GM06990 (cell line): ENCODE measurements around the gene GAN.

Experiments used
- DNase-seq: peaks from one replicate; pipeline ENCODE4 v3.0.0-alpha.2; 2011; ENCODE audit not compliant: insufficient read length; ENCODE audit errors: extremely low read depth
- H3K27me3 ChIP-seq: replicated peaks from 2 replicates; pipeline ENCODE4 v1.6.0; 2011; ENCODE audit warnings: low read length; ENCODE audit not compliant: control insufficient read depth, insufficient read depth
- H3K36me3 ChIP-seq: 2 replicates; pipeline ENCODE4 v1.5.1; 2011; ENCODE audit warnings: low read length; ENCODE audit not compliant: control insufficient read depth, insufficient read depth
- H3K4me3 ChIP-seq: replicated peaks from 2 replicates; pipeline ENCODE4 v1.5.1; 2011; ENCODE audit warnings: low read depth, mild to moderate bottlenecking, control low read depth, low read length
- TF ChIP-seq, protein P1 (sequence below): IDR thresholded peaks from 2 replicates; pipeline ENCODE4 v1.5.1; 2011; ENCODE audit warnings: low read length, control low read depth, mild to moderate bottlenecking, inconsistent platforms; ENCODE audit not compliant: insufficient read depth, poor library complexity, severe bottlenecking

The GAN gene

DNA sequence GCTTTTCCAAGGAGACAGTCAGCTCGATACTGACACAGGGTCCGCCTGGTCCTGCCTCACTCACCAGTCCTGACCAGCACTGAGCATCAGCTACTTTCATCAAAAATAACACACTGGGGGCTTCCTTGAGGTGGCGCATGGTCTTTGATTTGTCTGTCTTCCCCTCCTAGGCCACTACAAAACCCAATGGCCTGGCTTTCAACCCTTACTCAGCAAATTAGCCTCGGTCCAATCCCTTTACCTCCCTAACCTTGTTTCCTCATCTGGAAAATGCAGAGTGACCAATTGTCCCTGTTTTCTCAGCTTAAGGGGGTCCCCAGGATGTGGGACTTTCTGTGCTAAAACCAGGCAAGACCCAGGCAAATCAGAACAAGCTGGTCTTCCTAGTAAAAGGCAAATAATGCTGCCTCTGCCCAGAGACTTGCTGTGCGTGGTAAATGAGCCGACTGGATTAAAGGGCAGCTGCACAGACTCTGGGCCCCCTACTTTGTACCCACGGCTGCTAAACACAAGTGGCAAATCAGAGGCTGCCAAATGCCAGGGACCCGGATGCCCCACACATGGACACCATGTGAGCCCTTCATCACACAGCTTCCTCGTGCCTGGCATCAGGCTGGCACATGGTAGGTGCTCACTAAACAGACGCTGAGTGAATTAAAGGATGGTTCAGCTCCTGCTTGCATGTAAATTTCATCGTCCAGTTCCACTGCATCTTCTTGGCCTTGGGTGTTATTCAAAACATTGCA, 98.7 kb downstream of the GAN start:
- TF ChIP-seq, protein P1, sequence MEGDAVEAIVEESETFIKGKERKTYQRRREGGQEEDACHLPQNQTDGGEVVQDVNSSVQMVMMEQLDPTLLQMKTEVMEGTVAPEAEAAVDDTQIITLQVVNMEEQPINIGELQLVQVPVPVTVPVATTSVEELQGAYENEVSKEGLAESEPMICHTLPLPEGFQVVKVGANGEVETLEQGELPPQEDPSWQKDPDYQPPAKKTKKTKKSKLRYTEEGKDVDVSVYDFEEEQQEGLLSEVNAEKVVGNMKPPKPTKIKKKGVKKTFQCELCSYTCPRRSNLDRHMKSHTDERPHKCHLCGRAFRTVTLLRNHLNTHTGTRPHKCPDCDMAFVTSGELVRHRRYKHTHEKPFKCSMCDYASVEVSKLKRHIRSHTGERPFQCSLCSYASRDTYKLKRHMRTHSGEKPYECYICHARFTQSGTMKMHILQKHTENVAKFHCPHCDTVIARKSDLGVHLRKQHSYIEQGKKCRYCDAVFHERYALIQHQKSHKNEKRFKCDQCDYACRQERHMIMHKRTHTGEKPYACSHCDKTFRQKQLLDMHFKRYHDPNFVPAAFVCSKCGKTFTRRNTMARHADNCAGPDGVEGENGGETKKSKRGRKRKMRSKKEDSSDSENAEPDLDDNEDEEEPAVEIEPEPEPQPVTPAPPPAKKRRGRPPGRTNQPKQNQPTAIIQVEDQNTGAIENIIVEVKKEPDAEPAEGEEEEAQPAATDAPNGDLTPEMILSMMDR: no peak
- DNase-seq: no peak
- H3K27me3 ChIP-seq: no peaks in the 10 kb centered on the region
- H3K4me3 ChIP-seq: no peak overlapping the region
- H3K36me3 ChIP-seq: no peaks in the 10 kb centered on the region

DNA sequence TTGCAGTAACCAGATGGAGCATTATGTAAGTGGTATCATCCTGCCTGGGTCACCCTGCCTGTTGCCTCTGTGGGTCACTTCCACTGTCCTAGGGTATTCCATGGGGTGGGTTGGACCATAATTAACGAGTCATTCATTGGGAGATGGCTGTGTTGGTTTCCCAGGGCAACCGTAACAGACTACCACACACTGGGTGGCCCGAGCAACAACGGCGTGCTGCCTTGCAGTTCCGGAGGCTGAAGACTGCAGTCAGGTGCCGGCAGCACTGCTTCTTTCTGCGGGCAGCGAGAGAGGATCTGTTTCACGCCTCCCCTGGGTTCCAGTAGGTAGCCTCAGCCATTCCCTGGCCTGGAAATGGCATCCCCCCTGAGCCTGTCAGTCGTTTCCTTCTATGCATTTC, 101.0 kb downstream of the GAN start:
- Histone ChIP-seq H3K36me3 (no peaks in the 10 kb centered on the region), H3K27me3 (no peaks in the 10 kb centered on the region), H3K4me3 (no peak overlapping the region)
- TF ChIP-seq, protein P1: no peak
- no peak for DNase-seq

DNA sequence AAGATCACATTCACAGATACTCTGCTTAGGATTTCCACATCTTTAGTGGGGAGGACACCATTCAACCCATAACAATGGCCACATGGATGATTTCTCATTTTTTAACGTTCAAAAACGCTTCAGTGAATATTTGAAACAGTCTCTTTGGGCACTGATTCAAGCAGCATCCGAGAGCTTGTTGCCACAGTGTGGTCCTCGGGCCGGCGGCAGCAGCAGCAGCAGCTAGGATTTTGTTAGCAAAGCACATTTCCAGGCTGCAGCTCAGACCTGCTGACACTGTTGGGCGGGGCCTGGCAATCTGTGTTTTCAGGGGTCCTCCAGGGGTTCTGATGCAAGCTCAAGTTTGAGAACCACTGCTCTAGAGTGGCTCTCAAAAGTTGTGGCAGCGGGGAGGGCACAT, 102.0 kb downstream of the GAN start:
- Histone ChIP-seq H3K27me3 (no peaks in the 10 kb centered on the region), H3K4me3 (no peak overlapping the region), H3K36me3 (no peaks in the 10 kb centered on the region)
- no peak for DNase-seq
- TF ChIP-seq, protein P1: no peak

DNA sequence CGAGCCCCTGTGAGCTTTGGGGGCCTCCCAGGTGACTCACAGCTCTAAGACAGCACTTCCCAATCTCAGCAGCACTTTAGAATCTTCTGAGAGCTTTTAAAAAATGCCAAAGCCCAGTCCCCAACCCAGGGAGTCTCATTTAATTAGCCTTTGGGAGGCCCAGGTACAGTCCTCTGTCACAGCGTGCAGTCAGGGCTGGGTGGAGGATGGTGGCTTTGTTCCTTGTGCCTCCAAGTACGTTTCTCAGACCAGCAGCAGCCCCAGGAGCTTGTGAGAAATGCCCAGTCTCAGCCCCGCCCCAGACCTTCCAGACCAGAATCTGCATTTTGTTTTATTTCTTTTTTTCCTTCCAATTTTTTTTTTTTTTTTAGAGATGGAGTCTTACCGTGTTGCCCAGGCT, 102.4 kb downstream of the GAN start:
- H3K27me3 ChIP-seq: no peaks in the 10 kb centered on the region
- no peaks in the 10 kb centered on the region for H3K36me3 ChIP-seq
- TF ChIP-seq, protein P1: no peak
- no peak overlapping the region for H3K4me3 ChIP-seq
- no peak for DNase-seq

DNA sequence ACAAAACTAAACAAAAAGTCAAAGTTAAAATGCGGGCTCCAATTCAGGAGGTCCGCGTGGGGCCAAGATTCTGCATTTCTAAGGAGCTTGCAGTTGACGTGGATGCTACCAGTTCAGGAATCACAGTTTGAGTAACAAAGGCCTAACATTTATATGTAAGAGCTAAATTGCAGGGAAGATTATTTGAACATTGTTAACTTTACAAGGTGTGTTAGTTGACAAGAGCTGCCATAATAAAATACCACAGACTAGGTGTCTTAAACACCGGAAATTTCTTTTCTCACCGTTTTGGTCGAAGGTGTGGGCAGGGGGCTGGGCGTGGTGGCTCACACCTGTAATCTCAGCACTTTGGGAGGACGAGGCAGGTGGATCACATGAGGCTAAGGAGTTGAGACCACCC, 105.0 kb downstream of the GAN start:
- no peak for DNase-seq
- H3K4me3 ChIP-seq: no peak overlapping the region
- TF ChIP-seq, protein P1: no peak
- no peaks in the 10 kb centered on the region for H3K36me3 ChIP-seq
- no peaks in the 10 kb centered on the region for H3K27me3 ChIP-seq

DNA sequence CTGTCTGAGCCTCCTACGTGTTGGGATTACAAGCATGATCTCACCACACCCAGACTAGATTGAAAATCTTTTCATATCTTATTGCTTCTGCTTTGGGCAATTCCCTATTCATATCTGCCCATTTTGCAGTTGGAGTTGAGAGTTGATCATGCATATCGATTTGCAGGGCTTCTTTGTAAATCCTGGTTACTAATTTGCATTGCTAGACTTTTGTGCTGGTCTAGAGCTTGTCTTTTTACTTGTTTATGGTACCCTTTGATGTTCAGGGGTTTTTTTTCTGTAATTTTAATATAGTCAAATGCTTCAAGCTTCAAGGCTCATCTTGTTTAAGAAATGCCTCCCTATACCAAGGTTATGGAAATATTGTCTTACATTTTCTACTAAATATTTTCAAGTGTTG, 106.4 kb downstream of the GAN start:
- TF ChIP-seq, protein P1: no peak
- DNase-seq: no peak
- Histone ChIP-seq H3K36me3 (no peaks in the 10 kb centered on the region), H3K27me3 (no peaks in the 10 kb centered on the region), H3K4me3 (no peak overlapping the region)
